Adipose tissue (tissue), 3 donors: ENCODE measurements around the gene FILIP1L. TPM values are rescaled to one million over a fixed set of nuclear protein-coding genes. Genes with fewer than 3 reads are reported as not detected.

Source experiments
- H3K27ac ChIP-seq: one replicate; pipeline ENCODE4 v1.5.1; 2013; ENCODE audit warnings: low read depth, low read length
- WGBS, 3 donors: extraction: QIAGEN DNeasy Blood & Tissue Kit; methylation state at CpG; one replicate each; pipeline ENCODE4 v1.1.7; 2013; 5-methylcytosine and 5-hydroxymethylcytosine counted together
- polyA plus RNA-seq, 3 donors: library from polyadenylated mRNA; stranded (reverse); fragments of 200-250 nt; gene quantifications; one replicate each; pipeline ENCODE4 v1.2.3, GENCODE V29; 2013
- donor health status: healthy with polysubstance abuse.
- donor health status: Bipolar disorder and iron deficiency.
- donor health status: healthy.

FILIP1L gene
- 10 to 100 TPM in 2 of 3 donors, 1 to 10 TPM in 1; 8.4 to 71.3 (median 27.2) TPM for polyA plus RNA-seq

DNA sequence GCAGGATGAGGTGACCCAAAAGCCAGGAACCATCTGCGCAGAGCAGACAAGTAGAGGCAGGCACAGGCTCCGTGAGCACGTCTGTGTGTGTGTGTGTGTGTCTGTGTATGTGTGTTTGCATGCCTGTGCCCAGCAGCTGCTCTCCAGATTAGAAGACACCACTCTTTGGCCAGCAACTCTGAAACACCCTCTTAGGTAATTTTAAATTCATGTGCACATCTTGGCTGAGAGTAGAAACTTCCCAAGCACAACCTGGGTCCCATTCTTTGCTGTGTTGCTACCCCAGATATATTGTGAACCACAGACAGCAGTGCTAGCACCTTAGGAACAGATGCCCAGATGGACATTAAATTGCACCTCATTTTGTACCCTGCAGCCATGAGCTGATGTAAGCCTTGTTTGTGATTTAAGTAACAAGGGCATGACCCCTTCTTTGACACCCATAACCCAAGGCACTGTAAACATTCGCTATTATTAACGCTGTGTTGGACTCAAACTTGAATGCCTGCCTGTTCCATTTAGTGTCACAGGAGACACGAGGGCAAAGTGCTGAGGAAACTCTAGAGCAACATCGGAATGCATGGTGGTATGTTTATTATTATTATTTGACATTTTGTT is at the start of gene FILIP1L:
Gene FILIP1L, minus strand, starts transcription at position 89 of the 618 bp plus-strand sequence.
- H3K27ac ChIP-seq = no peak within 1 kb of the TSS
- 80 to 88% (median 80%) methylated on average over 7 of the region's 7 CpGs for WGBS, 3 donors

DNA sequence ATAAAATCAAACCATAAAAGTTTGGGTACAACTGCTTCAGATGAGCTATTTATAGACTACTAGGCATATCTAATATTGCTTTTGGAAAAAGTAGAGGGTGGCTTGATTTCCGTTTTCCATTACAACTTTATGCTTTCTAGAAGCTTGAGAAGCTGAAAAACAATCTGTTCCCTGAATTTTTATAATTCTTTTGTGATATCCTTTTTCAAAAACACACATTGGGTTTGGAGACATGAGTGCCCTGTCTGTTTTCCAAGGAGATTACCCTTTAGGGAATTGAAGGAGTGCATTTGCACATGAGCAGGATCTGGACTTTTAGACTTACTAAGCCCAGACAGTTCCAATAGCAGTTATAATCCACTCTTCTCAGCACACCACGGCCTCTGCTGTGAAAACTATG is 49.5 kb upstream of the FILIP1L start:
- WGBS, 3 donors = 61 to 81% (median 69%) methylated on average over 2 of the region's 2 CpGs

DNA sequence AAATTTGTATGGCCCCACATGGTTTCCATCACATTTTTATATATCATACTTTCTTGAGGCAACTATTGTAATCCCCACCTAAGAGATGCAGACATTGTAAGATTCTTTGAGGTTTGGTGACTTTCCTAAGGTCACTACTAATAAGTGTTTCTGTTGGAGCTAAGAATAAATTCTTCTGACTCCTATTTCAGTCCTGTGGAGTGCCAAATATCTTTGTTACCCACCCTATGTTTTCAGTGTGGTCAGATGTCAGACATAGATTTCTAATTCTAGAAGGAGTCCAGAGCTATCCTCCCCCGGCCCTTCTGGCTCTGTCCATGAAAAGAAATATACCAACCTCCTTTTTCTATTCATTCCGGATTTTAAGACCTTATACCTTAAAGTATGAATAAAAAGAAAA is 46.2 kb upstream of the FILIP1L start:
- WGBS, 3 donors = 87 to 90% (median 90%) methylated on average over 2 of the region's 2 CpGs
- H3K27ac ChIP-seq = no peak overlapping the region

More for the DNA sequence above, 49.5 kb upstream of the FILIP1L start:
- H3K27ac ChIP-seq = no peak overlapping the region

DNA sequence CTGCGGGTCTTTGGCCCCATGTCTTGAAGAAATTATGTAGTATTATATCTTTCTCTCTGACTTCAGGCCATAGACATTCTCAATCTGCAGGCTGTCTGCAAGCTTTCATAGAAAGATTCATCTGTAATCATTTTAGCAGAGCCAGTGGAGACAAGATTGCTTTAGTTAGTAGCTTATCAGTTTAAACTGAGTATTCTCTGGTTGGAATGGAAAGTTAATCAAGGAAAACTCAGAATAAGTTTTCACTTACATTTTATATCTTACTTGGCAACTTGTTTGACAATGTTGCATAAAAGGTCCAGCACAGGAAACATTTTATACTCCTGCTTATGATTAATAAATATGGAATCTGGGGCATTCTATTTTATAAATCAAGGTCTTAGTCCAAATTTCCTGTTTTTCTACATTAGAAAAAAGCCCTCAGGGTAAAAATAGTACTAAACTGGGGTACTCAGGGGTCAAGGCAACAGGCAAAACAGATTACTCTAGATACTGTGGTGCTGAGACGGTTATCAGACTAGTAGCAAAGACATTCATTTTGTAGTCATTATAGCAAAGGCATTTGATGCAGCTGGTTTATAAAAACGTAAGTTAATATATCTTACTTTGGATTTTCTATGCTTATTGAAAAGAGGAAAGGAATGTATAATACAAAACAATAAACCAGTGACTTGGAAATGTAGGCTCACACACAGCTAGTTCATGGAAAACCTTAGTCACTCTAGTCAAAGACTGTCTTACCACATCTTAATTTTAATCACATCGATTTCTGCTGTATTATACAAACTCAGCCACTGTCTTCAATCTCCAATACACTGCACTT is 45.2 kb upstream of the FILIP1L start:
- H3K27ac ChIP-seq = no peak overlapping the region
- WGBS, 3 donors = 53 to 65% (median 56%) methylated on average over 4 of the region's 4 CpGs

DNA sequence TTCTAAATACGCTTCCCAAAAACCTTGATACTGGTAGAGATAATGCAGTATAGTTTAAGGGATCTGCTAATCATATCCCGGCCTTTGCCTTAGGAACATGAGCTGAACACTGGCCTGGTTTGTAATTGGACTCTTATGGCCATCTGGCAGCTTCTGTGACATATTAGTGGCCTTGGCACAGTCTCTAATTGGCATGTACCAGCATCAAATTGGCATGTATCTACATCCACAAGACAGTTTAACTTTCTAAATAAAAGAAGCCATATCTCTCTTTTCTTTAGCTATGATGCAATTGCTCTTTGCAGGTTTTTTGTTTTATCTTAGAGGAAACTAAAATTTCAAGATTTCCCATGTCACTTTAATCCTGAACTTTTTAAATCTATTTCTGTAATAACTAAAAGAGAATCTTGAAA is 44.6 kb upstream of the FILIP1L start:
- 61 to 87% (median 70%) methylated on average over 2 of the region's 2 CpGs for WGBS, 3 donors
- H3K27ac ChIP-seq = no peak overlapping the region

DNA sequence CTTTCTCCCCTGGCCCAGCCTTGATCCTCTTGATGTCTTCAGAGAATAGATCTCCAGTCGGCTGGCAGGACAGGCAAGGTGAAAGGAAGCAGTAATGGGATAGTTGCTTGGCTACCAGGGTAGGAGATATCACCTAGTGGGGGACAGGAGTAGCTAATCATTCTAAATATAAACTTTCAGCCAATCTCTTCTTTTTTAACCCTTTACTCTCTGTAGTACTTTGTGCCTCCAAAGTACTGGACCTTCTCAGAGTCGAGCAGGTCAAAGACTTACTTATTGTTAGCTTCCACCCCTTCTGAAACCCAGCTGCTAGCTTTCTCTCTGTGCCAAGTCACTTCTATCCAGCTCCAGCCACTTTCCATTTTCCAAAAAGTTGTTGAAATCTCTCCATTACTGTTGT is 43.4 kb upstream of the FILIP1L start:
- H3K27ac ChIP-seq = no peak overlapping the region
- 79 to 94% (median 82%) methylated on average over 2 of the region's 2 CpGs for WGBS, 3 donors

DNA sequence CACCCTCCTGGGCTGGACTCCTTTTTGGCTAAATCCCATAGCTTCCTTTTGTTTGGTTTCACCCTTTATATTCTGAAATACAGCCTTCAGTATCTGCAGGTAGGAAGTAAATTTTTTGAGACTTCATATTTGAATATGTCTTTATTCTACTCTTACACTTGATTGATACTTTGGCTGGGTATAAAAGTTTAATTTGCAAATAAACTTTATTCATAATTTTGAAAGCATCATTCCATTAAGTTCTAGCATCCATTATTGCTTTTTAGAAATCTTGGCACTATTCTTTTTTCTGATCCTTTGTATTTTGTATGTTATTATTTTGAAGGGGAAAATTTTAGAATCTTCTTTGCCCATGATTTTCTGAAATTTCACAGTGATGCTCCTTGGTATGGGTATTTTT is 41.3 kb upstream of the FILIP1L start:
- no peak overlapping the region for H3K27ac ChIP-seq

DNA sequence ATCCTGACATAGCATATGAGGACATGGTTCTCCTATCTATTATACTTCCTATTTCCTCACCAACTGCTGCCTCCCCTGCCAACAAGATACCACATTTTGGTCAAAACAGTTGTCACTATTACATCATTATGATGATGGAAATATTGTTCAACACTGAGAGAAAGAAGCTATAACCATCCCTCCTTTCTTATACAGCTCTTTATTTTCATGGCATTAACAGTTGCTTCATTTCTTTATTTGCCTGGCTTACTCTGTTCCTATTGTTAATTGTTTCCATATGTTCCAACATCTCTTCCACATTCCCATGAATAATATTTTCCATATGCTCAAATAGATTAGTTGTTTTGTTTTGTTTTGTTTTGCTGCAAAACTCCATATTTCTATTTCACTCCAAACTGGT is 40.8 kb upstream of the FILIP1L start:
- H3K27ac ChIP-seq = no peak overlapping the region

DNA sequence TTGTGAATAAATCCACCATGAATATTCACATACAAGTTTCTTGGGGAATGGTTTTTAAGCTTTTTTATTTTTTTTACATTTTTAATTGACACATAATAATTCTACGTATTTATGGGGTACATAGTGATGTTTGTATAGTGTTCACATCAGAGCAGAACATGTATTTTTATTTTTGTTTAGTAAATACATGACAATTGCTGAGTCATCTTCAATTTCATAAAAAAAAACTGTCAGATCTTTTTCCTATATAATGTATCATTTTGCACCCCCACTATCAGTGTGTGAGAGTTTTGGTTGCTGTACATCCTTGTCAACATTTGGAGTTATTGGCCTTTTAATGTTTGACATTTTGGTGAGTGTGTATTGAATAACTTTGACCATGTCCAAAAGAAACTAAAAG is 39.9 kb upstream of the FILIP1L start:
- no peak overlapping the region for H3K27ac ChIP-seq
- WGBS, 3 donors = 93 to 100% (median 97%) methylated on average over 1 of the region's 1 CpG

DNA sequence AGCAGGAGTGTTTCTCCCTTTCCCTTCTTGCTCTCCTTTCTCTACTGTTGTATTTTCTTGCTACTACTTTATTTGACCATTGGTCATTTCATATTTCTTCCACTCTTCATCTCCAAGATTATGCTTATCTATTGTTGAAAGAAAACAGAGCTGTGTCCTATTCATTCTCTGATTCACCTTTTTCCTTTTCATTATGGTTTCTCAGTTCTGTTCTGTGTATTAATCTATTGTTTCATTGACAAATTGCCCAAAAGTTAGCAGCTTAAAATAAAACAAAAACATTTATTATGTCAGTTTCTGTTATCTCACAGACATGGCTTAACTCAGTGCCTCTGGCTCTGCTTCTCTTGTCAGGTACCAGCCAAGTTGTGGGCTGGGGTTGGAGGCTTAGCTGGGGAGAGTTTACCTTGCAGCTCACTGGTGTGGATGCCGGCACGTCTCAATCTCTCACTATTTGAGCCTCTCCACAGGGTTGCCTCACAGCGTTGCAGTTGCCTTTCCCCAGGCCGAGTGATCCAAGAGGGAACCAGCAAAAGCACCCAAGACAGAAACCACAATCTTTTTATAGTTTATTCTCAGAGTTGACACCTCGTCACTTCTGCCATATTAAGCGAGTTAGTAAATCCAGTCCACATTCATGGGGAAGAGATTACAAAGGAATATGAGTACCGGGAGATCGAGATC is 36.9 kb upstream of the FILIP1L start:
- WGBS, 3 donors = 71 to 82% (median 80%) methylated on average over 8 of the region's 8 CpGs
- H3K27ac ChIP-seq = no peak overlapping the region

DNA sequence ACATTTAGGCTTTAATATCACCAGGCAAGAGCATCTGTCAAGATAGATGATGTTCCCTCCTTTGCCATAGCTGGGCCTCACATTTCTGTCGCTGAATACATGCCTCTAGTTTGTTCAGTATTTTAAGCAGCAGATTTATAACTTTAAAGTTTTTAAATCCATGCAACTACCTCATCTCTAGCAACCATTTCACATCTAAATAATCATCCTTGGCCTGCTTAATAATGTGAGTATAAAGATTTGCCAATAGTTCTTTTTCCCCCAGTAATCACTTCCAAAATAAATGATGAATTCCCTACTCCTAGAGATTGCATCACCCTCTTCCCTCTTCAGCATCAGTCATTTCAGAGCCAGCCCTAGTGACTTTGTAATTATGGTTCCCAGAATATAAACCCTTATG is 36.2 kb upstream of the FILIP1L start:
- 42 to 91% (median 63%) methylated on average over 1 of the region's 1 CpG for WGBS, 3 donors
- no peak overlapping the region for H3K27ac ChIP-seq

DNA sequence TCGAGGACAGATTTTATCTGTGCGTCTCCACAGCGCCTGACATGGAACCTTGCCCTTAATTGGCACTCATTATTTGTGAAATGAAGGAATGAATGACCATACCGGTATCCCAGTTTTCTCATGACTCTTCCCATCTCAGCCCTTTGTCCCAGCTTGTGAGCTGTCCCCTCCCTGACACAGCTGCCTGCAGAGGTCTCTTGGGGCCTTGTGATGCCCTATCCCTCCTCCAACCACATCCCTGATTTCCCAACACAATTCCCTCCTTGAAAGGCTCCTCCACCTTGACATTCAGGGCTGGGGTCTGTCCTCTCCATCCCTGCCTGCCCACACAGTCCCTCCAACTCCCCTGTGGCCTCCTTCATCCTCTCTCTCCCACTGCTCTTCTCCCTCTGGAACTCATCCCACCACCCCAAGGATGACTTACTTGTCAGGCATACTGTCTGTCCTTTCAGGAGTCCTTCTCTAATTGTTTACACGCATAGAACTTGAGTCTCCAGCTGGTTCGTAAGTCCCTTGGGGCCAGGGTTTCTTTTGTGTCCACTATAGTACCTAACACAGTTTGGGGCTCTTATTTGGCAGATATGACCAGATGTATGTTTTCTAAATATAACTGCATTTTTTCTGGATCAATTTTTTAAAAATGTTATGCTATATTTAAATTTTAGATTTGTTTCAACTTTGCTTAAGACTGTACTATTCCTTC is 35.6 kb upstream of the FILIP1L start:
- H3K27ac ChIP-seq = no peak overlapping the region
- WGBS, 3 donors = 73 to 91% (median 78%) methylated on average over 6 of the region's 6 CpGs

DNA sequence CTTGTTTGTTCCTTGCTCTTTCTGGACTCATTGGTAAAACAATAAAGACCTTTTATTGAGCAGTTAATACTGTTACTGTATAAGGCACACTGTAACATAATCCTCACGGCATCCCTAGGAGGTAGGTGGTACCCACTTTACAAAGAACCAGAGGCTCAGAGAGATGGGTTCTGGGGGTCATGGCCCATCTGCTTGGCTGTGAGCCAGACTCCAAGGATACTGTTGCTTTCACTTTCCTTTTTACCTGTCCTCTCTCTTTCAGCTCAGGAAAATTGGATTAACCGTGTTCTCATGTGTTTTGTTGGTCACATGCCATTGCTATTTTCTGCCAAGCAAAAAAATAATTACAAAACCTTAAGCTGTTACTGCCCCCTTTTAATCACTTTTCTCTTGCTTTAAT is 34.8 kb upstream of the FILIP1L start:
- 82 to 86% (median 85%) methylated on average over 2 of the region's 2 CpGs for WGBS, 3 donors
- no peak overlapping the region for H3K27ac ChIP-seq

DNA sequence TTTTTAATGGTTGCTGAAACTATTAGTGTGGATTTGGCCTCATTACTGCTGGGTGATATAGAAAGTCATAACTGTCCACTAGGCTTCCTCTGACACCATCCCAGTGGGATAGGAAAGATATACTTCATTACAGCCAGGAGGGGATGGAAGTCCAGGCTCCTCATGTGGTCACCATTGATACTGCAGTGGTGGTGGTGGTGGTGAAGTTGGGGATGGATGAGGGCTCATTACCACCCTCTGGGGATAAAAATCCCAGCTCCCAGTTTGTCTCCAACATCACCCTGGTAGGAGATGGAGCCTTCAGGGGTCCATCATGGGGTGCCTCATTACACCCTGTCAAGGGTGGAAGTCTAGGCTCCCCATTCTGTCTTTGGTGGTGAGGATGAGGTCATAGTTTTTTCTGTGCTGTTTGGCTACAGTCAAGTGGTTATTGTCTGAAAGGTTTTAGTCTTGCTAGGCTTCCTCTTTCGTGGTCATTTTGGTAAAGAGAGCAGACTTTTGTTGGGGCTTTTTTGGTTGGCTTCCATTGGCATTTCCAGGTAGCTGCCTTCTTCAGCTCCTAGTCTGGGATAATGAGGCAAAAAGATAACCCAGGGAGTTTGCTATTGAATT is 30.1 kb upstream of the FILIP1L start:
- no peak overlapping the region for H3K27ac ChIP-seq
- 78 to 92% (median 86%) methylated on average over 1 of the region's 1 CpG for WGBS, 3 donors

DNA sequence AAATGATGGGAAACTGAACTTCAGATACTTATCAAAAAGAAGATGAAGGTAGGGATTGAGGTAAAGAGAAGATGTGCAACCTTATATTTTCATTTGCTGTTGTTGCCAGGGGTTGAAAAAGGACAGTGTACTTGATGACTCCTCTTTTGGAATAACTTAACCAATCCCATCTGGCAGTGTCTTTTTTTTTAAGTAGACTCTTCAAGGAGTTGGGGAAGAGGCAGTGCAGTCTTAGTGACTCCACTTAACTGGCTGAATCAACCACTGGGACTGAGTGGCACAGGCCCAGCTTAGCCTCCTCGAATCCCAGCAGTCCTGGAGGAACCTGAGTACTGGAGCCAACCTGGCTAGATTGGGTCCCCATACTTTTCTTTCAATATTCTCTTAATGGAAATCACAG is 27.3 kb upstream of the FILIP1L start:
- 70 to 91% (median 78%) methylated on average over 1 of the region's 1 CpG for WGBS, 3 donors
- H3K27ac ChIP-seq = no peak overlapping the region

DNA sequence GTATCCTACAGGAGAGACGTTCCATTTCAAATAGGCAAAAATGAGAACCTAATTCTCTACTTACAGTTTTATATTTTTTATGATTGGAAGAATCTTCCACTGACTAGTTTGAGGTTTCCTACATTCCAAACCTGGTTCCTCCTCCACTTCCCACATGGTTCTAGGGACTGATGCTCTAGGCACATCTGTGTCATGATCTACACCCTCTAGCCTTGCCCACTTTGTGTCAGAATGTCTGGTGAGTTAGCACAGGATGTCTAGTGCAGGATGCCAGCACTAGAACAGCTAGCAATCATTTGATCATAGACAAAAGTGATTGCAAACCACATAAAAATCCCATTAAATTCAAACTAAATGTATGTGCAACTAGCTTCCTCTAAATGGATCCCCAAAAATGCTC is 26.7 kb upstream of the FILIP1L start:
- no peak overlapping the region for H3K27ac ChIP-seq
- 94 to 98% (median 96%) methylated on average over 1 of the region's 1 CpG for WGBS, 3 donors

DNA sequence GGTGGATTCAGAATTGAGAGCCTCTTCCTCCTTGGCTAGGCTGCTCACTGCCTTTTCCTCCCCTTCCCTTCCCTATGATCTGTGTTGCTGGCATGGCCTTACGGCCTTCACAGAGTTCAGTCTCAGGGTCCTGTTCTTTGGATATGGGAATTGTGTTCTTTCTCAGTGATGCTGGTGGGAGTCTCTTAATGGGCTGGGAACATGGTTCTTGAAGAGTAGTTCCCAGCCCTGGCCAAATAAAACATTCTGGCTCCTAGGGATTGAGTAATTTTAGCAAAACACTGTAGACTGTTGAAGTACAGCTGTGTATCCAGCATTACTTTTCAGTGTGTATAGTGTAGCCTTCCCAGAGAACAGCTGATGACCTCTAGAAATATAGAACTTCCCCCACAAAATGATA is 22.6 kb upstream of the FILIP1L start:
- WGBS, 3 donors = 58 to 79% (median 71%) methylated on average over 1 of the region's 1 CpG
- no peak overlapping the region for H3K27ac ChIP-seq

DNA sequence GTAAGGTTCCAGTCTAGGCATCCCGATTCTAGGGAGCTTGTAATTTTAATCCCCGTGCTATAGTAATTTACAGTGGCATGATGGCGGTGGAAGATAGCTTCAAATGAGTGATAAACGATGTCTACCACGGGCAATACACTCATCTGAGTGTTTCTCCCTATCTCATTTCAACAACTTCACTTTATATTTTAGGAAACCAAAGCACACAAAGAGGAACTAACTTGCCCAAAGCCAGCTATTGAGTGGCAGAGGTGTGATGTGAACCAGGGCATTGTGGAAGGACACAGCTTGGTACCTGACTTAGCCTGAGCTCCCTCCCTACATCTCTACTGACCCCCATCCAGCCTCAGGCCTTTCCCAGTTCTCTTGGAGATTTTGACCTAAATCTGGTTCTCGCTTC is 16.9 kb upstream of the FILIP1L start:
- H3K27ac ChIP-seq = no peak overlapping the region
- 73 to 84% (median 76%) methylated on average over 6 of the region's 6 CpGs for WGBS, 3 donors

DNA sequence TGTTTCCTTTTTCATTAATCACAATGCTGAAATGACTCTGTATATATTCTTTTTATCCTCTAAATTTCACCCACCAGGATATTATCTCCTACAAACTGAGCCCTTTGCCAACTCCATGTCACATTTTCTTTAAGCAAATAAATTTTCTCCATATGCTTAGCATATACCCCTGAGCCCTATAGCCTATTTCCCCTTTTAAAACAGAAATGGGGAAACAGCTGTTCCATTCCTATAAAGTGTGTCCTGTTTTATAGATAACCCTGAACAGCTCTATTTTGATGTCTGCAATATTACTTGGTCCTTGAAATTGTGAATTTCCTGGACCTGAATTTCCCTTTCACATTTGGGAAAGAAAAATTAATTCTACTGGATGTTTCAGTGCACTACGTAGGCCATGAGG is 15.6 kb upstream of the FILIP1L start:
- H3K27ac ChIP-seq = no peak overlapping the region
- WGBS, 3 donors = 54 to 83% (median 56%) methylated on average over 1 of the region's 1 CpG
